T-helper 1 cell (primary cell): Measurements from ENCODE around the gene AK1.
A peak's percentile ranks its signal among the peaks of the same experiment; 100 is the strongest.

ENCODE experiments used
- DNase-seq, 5 donors: peaks; one replicate each; pipeline ENCODE4 v3.0.0-alpha.2; 2012 to 2020

AK1 gene

GRCh38 chr9:127865645-127866464 lies 11.6 kb downstream of the AK1 start:
- peak in 1 of 5 donors; percentile 51 for DNase-seq

GRCh38 chr9:127863191-127863621 lies 14.3 kb downstream of the AK1 start:
- no peak for DNase-seq

DNA sequence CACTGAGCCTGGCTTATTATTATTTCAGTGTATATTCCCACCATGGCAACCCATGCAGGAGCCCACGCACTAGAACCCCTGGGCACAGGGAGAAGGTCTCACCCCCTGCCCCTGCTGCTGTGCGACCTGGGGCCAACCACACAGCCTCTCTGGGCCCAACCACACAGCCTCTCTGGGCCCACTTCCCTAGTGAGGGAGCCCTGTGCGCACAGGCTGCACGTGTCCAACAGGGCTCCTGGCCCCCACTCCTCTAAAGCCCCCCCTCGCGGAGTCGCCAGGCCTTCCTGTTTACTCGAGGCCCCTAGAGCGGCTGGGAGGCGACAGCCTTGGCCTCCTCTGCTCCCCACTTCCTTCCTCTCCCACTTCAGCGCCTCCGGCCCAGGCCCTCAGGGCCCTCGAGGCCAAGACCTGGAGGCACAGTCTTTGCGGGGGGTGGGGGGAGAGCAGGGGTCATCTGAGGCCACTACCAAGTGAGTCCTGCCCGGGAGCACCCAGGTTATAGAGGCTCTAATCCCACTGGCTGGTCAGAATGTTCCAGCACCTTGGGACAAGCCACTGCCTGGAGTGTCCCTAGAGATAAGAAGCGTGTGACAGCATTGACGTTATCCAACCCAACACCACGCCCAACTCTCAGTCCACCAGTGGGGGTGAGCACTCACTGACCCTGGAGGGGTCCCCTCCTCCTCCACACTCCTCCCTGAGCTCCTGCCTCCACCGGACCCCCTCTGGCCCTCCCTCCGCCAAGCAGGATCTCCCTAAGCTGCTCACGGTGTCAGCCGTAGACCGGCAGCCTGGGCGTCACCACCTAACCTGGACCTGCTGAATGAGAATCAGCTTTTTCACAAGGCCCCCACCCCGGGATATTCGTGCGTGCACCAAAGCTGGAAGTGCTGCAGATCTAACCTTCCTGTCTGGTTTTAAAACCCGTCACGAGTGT lies 15.1 kb downstream of the AK1 start:
- peak in 4 of 5 donors; percentile 11 to 58 (median 34) for DNase-seq

DNA sequence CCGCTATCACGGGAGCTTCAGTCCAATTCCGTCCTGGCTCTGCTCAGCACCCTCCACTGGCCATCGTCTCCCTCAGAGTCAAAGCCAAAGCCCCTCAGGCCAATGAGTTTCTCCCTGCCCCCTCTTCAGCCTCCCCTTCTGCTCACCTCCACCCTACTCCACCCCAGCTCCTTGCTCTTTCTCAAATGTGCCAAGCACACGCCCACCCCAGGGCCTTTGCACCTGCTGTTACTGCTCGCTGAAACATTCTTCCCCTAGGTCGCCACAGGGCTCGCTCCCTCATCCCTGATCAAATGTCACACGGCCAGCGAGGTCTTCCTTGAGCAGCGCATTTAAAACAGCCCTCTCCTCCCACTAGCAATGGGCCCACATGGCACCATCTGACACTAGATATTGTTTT lies 16.7 kb downstream of the AK1 start:
- DNase-seq: no peak

DNA sequence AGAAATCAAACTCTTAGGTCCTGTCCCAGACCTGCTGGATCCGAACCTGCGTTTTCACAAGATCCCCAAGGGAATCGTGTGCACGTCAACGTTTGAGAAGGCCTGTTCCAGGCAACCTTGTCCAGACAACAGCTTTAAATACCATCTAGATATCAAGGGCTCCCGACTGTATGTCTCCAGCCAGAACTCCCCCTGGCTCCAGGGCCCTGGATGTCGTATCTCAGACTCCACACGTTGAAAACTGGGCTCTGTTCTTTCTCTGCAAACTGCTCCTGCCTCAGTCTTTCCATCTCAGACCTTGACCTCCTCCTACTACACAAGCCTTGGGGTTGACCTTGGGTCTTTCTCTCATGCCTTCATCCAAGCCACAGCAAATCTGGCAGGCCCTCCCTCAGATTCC lies 17.2 kb downstream of the AK1 start:
- no peak for DNase-seq

DNA sequence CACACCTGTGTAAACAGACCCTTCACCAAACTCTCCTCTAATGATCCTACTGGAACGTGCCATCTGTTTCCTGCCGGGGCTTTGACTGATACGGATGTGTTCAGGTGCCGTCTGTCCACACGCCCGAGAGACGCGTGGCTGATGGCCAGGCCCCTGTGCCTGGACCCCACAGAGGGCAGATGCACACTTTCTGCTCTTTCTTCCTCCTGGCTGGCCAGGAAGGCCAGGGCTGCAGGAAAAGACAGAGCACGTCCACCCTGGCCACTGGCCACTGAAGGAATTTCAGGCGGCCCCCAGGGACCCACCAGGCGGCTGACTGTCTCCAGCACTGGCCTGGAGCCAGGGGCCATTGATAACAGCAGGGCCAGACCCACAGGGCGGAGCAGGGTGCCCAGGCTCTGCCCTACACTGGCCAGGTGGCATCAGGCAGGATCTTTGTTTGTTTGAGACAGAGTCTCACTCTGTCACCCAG lies 19.4 kb downstream of the AK1 start:
- DNase-seq: no peak

DNA sequence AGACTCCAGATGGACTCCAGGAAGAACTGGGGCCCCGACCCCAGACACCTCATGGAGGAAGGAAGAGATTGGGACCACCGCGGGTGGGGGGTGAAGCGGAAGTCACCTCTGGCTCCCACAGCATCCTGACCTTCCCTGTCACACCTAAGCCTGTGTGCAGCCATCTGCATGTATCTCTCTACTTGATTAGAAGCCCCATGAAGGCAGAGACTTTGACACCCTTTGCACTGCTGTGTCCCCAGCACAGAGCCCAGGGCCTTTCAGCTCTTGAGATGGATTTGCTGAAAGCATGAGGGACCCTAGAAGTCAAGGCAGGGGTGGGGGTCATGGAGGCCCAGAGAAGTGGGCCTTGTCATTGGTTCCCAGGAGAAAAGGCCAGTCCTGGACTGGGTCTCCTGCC lies 20.2 kb downstream of the AK1 start:
- DNase-seq: no peak

DNA sequence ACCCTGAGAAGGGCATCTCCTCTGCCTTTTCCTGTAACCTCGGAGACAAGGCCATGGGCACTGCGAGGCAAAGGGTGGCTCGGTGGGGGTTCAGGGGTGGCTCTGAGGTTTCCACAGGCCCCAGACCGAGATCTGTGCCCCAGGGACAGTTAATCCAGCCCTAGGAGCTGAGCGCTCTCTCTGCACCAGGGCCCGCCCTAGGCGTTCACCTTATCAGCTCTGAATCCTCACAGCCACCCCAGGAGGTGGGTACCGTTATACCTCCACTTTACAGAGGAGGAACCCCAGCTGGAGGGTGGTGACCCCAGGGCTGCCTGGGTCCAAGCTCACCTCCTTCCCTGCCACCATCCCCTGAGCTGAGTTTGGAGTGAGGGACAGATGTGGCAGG lies 20.8 kb downstream of the AK1 start:
- DNase-seq: no peak

DNA sequence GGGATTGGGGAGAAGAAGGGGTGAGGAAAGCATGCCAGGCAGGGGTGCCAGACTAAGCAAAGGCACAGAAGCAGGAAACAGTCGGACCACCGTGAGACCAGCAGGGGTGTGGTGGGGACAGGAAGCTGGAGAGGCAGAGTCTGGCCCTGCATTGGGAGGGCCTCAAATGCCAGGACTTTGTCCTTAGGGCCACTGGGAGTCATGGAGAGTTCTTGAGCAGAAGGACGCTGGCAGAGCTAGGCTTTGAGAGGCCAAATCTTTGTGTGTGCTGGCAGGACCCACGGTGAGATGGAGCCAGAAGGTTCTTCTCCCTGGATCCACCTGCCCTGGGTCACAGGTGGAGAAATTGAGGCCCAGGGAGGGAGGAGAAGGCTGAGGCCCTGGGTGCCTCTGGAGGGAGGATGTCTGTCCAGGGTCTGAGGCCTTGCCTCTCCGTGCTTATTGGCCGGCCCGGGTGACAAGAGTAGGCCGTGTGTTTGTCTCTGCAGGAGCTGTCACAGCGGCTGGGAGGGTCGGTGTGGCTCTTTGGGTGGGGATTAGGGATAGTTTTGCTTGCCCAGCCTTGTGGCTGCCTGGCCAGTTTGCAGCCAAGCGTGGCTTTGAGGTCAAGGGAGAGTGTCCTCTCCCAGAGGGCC lies 21.3 kb downstream of the AK1 start:
- no peak for DNase-seq

- no peak for DNase-seq
Observed at GRCh38 chr9:127855522-127855921, 22.0 kb downstream of the AK1 start.

GRCh38 chr9:127854960-127855359 lies 22.5 kb downstream of the AK1 start:
- no peak for DNase-seq

- no peak for DNase-seq
Observed at GRCh38 chr9:127854184-127854806, 23.2 kb downstream of the AK1 start, which contains the start of gene ENG. ENG (minus strand) TSS chr9:127854658; CDS start chr9:127854355, 303 bp downstream.

- no peak for DNase-seq
Observed at GRCh38 chr9:127853312-127854183, 23.9 kb downstream of the AK1 start.

DNA sequence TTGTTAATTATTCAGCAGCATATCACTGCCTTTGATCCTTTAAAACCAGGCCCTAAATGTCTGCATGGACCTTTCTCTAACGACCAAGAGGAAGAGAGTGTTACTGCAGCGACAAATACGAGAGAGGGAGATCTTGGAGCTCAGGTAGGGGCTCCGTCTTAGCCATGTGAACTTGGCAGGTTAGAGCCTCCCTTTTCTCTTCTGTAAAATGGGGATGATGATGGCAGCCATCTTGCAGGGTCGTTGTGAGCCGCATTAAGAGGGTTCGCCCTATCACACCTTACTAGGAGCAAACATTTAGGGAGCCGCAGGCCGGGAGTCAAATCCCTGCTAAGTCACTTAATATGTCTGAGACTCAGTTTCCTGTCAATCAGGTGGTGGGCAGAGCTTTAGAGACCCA lies 24.6 kb downstream of the AK1 start:
- DNase-seq: no peak

DNA sequence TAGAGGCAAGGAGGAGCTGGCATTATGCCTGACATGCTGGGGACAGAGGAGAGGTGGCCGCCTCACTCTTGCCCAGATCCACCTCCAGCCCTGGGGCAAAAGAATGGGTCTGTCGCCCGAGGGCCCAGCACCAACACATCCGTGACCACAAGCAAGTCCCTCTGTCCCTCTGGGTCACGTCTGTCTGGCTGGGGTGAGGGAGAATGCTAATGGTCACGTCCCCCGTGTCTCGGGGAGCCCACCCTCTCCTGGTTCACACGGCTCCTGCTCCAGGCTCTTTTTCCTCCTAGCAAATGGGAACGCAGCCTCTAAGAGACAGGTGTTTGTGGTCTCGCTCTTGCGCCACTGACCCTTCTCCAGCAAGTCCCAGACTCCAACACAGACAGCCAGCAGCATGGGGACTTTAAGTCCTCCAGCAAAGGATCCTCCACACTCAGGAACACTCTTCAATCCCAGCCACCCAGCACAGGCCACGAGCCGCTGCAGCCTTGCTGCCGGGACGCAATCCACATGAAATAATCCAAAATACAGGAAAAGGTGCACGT lies 27.1 kb downstream of the AK1 start:
- DNase-seq: no peak

DNA sequence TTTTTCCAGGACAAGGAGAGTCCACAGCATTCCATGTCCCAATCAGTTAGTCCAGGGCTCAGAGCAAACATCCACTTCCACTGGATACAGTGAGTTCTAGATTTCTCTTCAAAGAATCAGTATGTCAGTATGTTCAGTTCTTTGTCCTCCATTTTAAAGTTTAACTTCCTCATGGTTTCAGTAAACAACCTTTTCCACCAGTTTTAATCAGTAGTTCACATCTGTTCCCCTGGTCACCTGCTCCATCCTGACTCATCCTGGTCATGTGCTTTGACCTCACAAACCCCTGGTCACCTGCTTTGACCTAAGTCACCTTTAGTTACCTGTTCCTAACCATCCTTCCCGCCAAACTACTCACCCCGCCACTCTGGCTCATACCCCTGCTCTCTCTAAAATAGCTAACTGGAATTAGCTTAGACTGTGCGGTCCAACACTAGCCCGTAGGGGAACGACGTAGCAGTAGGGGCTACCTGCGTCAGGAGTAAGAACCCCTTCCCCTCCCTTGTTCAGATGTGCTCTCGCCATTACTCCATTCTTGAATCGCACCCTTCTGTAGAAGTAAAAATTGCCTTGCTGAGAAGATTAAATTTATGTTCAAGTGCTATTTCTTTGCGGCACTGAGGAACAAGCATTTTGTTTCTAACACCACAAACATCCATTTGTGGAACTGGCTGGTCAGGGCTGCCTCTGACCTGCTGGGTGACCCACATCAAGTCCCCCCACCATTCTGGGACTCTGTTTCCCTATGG lies 28.5 kb downstream of the AK1 start:
- no peak for DNase-seq

- no peak for DNase-seq
Observed at GRCh38 chr9:127847833-127848755, 29.4 kb downstream of the AK1 start.

GRCh38 chr9:127847178-127847510 lies 30.3 kb downstream of the AK1 start:
- DNase-seq: no peak

- no peak for DNase-seq
Observed at GRCh38 chr9:127846443-127847177, 30.9 kb downstream of the AK1 start.
